HCT116 (cell line): ENCODE measurements around the gene S1PR4. TPM values are rescaled to one million over a fixed set of nuclear protein-coding genes. Genes with fewer than 3 reads are reported as not detected.

Experiments used
- ATAC-seq: fragments of 200-7000 bp; cut with Tn5 transposase; 2 replicates; pipeline ENCODE4 v1.9.1; 2020; ENCODE audit warnings: mild to moderate bottlenecking, moderate library complexity
- BruUV-seq: library from RNA; stranded (reverse); fragments of 400-500 nt; replicated peaks from 2 replicates; lab custom pipeline; 2021; lab: Mats Ljungman, UMichigan
- CTCF ChIA-PET: fragments of 300-600 bp; sonication (Branson Sonifier 250); formaldehyde crosslinking; loops from one replicate; lab custom pipeline; 2021; ENCODE audit warnings: antibody characterized with exemption; lab: Charles Lee
- POLR2A ChIA-PET: fragments of 300-600, 350-600 bp; sonication (Branson Sonifier 250); formaldehyde crosslinking; loops from one replicate; lab custom pipeline; 2021; ENCODE audit warnings: antibody characterized with exemption; lab: Charles Lee
- RAD21 ChIA-PET, 2 experiments: fragments of 300-600 bp; sonication (Branson Sonifier 250); formaldehyde crosslinking; loops; one replicate each; lab custom pipeline; 2023; ENCODE audit warnings: low total read pairs in 2 of 2; ENCODE audit not compliant: uncharacterized antibody in 2 of 2, unreplicated experiment in 2 of 2, low non-redundant PET in 1 of 2; lab: Charles Lee
- DNase-seq: peaks from one replicate; pipeline ENCODE4 v3.0.0-alpha.2; 2010; ENCODE audit warnings: low read depth, low spot score
- H2AFZ ChIP-seq: fragments of 200-600 bp; shearing (Covaris generic), sonication (generic); 2 replicates; pipeline ENCODE4 v1.6.1; 2017; ENCODE audit warnings: low read depth, mixed run types, mixed read lengths, antibody characterized with exemption, low read length; ENCODE audit not compliant: poor library complexity, severe bottlenecking
- H3K27ac ChIP-seq: 2 replicates; pipeline ENCODE4 v1.5.1; 2012; ENCODE audit warnings: low read depth, low read length
- H3K27me3 ChIP-seq: fragments of 200-600 bp; sonication (generic); 2 replicates; pipeline ENCODE4 v1.6.1; 2016; ENCODE audit warnings: mixed run types, low read length, mixed read lengths; ENCODE audit not compliant: insufficient read depth
- H3K36me3 ChIP-seq, 2 experiments: fragments of 200-500 bp in 1 of 2; fragments of 200-600 bp in 1 of 2; sonication (Bioruptor generic) in 1 of 2; sonication (generic) in 1 of 2; 2 replicates each; pipeline versions ENCODE4 v1.5.1 to v1.6.1; 2014 to 2016; ENCODE audit warnings: low read length in 2 of 2, inconsistent platforms in 1 of 2, mixed read lengths in 1 of 2, mixed run types in 1 of 2; ENCODE audit not compliant: insufficient read depth in 2 of 2, control insufficient read depth in 1 of 2
- H3K4me1 ChIP-seq, 2 experiments: fragments of 200-600 bp in 1 of 2; sonication (generic) in 1 of 2; 2 replicates each; pipeline versions ENCODE4 v1.5.1 to v1.6.1; 2012 to 2017; ENCODE audit warnings: low read length in 2 of 2, inconsistent platforms in 1 of 2, mild to moderate bottlenecking in 1 of 2, mixed read lengths in 1 of 2, mixed run types in 1 of 2, moderate library complexity in 1 of 2; ENCODE audit not compliant: insufficient read depth in 2 of 2, control insufficient read depth in 1 of 2
- H3K4me2 ChIP-seq: fragments of 200-600 bp; sonication (generic); 2 replicates; pipeline ENCODE4 v1.6.1; 2017; ENCODE audit warnings: mixed run types, low read length, mixed read lengths
- H3K4me3 ChIP-seq, 2 experiments: fragments of 200-600 bp in 1 of 2; sonication (generic) in 1 of 2; replicated peaks in 1 of 2; 2 replicates each; pipeline ENCODE4 v1.5.1; 2011 to 2016; ENCODE audit warnings: low read length in 2 of 2, control low read depth in 1 of 2, low read depth in 1 of 2, mild to moderate bottlenecking in 1 of 2, mixed read lengths in 1 of 2, mixed run types in 1 of 2
- H3K79me2 ChIP-seq: fragments of 200-600 bp; sonication (generic); 2 replicates; pipeline ENCODE4 v1.6.1; 2017; ENCODE audit warnings: mild to moderate bottlenecking, mixed run types, low read length, moderate library complexity, mixed read lengths; ENCODE audit not compliant: insufficient read depth
- H3K9ac ChIP-seq: fragments of 200-600 bp; sonication (generic); 2 replicates; pipeline ENCODE4 v1.6.1; 2016; ENCODE audit warnings: low read length, mixed read lengths
- H3K9me2 ChIP-seq: fragments of 200-600 bp; sonication (generic), shearing (Covaris generic); 2 replicates; pipeline ENCODE4 v1.6.1; 2017; ENCODE audit warnings: mixed run types, mild to moderate bottlenecking, moderate library complexity; ENCODE audit not compliant: insufficient read depth
- H3K9me3 ChIP-seq, 2 experiments: fragments of 200-500 bp in 1 of 2; fragments of 200-600 bp in 1 of 2; sonication (Bioruptor generic) in 1 of 2; sonication (generic) in 1 of 2; 2 replicates each; pipeline ENCODE4 v1.6.1; 2014 to 2017; ENCODE audit warnings: low read length in 2 of 2, mixed read lengths in 2 of 2, inconsistent platforms in 1 of 2, low read depth in 1 of 2, mild to moderate bottlenecking in 1 of 2, mixed run types in 1 of 2, moderate library complexity in 1 of 2; ENCODE audit not compliant: control insufficient read depth in 1 of 2, insufficient read depth in 1 of 2
- H4K20me1 ChIP-seq: fragments of 200-600 bp; sonication (generic), shearing (Covaris generic); 2 replicates; pipeline ENCODE4 v1.6.1; 2017; ENCODE audit warnings: mixed run types, mild to moderate bottlenecking, moderate library complexity; ENCODE audit not compliant: insufficient read depth
- CBX3 ChIP-seq: IDR thresholded peaks from 2 replicates; pipeline ENCODE4 v1.6.1; 2012; ENCODE audit warnings: low read depth
- EGR1 ChIP-seq: IDR thresholded peaks from 2 replicates; pipeline ENCODE4 v1.6.1; 2012; ENCODE audit warnings: low read depth
- ELF1 ChIP-seq: IDR thresholded peaks from 2 replicates; pipeline ENCODE4 v1.6.1; 2012; ENCODE audit warnings: low read depth, borderline replicate concordance
- EZH2 ChIP-seq: fragments of 200-600 bp; sonication (generic); IDR thresholded peaks from 2 replicates; pipeline ENCODE4 v1.6.1; 2017; ENCODE audit warnings: antibody characterized with exemption, mixed run types
- FOSL1 ChIP-seq: IDR thresholded peaks from 2 replicates; pipeline ENCODE4 v1.6.1; 2012; ENCODE audit warnings: low read depth
- JUND ChIP-seq: IDR thresholded peaks from 2 replicates; pipeline ENCODE4 v1.6.1; 2012
- POLR2A ChIP-seq: IDR thresholded peaks from 2 replicates; pipeline ENCODE4 v1.7.0; 2011; ENCODE audit warnings: borderline replicate concordance; ENCODE audit not compliant: insufficient read depth, insufficient read length; ENCODE audit errors: extremely low read depth
- RAD21 ChIP-seq: IDR thresholded peaks from 2 replicates; pipeline ENCODE4 v1.6.1; 2012; ENCODE audit warnings: low read depth, mild to moderate bottlenecking
- SIN3A ChIP-seq: IDR thresholded peaks from 2 replicates; pipeline ENCODE4 v1.6.1; 2012; ENCODE audit warnings: low read depth
- SP1 ChIP-seq: IDR thresholded peaks from 2 replicates; pipeline ENCODE4 v1.6.1; 2012; ENCODE audit warnings: low read depth
- SRF ChIP-seq: IDR thresholded peaks from 2 replicates; pipeline ENCODE4 v1.6.1; 2012; ENCODE audit warnings: low read depth
- YY1 ChIP-seq: IDR thresholded peaks from 2 replicates; pipeline ENCODE4 v1.6.1; 2011; ENCODE audit warnings: low read length, low read depth, moderate library complexity, mild to moderate bottlenecking; ENCODE audit not compliant: insufficient replicate concordance; ENCODE audit errors: extremely low read depth
- ZFX ChIP-seq: fragments of 450-650 bp; IDR thresholded peaks from 2 replicates; pipeline ENCODE4 v1.6.1; 2017
- ZNF274 ChIP-seq: fragments of 200-500 bp; sonication (Bioruptor generic); IDR thresholded peaks from 2 replicates; pipeline ENCODE4 v1.6.1; 2014; ENCODE audit warnings: mild to moderate bottlenecking, low read depth, low read length, inconsistent platforms
- intact Hi-C: fragments of 100-400 bp; cut with micrococcal nuclease; formaldehyde crosslinking; loops from 2 replicates; pipeline ENCODE4 v1.10.0; 2022
- total RNA-seq: library from RNA; stranded (reverse); gene quantifications from one replicate; pipeline ENCODE4 v1.2.1, GENCODE V29; 2021; ENCODE audit not compliant: unreplicated experiment
- TF ChIP-seq, protein P1 (sequence below), 3 experiments: fragments of 200-600 bp in 1 of 3; sonication (generic) in 1 of 3; IDR thresholded peaks in 2 of 3; conservative IDR thresholded peaks in 1 of 3; 2 replicates each; pipeline ENCODE4 v1.5.1; 2012 to 2017; ENCODE audit warnings: low read depth in 2 of 3, low read length in 2 of 3, antibody characterized with exemption in 1 of 3, borderline replicate concordance in 1 of 3, control low read depth in 1 of 3, mild to moderate bottlenecking in 1 of 3, mixed read lengths in 1 of 3, mixed run types in 1 of 3, moderate library complexity in 1 of 3; ENCODE audit not compliant: insufficient read depth in 1 of 3
- TF ChIP-seq, protein P2 (sequence below): IDR thresholded peaks from 2 replicates; pipeline ENCODE4 v1.6.1; 2011; ENCODE audit warnings: mild to moderate bottlenecking, low read length, moderate library complexity; ENCODE audit not compliant: insufficient replicate concordance; ENCODE audit errors: extremely low read depth
- TF ChIP-seq, protein P3 (sequence below): IDR thresholded peaks from 2 replicates; pipeline ENCODE4 v1.6.1; 2012

Gene S1PR4
- total RNA-seq, 1 experiment from 2014 or later, result 0.71 TPM

DNA sequence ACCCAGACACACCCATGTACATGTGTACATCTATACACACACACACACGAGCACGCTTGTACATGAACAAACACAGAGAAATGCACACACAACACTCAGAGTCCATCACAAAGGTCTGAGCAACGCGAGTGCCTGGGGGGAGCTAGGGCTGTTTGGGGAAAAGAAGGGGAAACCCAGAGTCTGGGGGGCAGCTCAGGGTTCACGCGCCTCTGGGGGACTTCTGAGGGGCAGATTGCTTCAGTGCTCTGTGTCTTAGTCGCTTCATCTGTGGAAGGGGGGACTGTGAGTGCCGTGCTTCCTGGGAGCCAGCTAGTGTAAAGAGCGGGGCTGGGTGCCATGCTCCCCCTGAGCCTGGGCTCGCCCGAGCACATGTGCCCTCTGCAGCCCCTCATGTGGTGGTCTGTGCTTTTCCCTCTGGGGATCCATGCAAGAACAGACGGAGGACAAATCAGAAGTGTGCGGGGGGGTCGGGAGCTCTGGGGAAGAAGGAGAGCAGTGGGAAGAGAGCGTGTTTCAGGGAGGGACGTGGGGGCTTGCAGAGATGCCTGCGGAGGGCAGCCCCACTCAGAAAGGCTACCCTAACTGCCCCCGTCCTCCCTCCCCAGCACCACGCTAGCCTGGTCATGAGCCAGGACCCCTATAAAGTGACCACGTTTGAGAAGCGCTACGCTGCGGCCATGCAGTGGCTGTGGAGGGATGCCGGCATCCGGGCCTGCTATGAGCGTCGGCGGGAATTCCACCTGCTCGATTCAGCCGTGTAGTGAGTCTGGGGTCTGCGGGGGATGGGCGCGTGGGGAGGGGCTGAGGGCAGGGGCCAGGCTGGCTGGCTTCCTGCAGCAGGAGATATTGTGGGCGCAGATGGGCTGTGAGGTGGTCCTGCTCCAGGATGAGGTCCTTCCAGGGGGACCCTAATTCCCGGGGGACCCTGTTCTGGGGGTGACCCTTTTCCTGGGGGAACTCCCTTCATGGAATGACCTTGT lies 28.8 kb upstream of the S1PR4 start:
- H3K27ac ChIP-seq, result no peak overlapping the region
- no peaks in the 10 kb centered on the region for H4K20me1 ChIP-seq
- peaks cover 0 to 2% of the 10 kb centered on the region in 2 experiments; a peak in 3 of 4 replicates for H3K4me1 ChIP-seq
- H2AFZ ChIP-seq, result no peak overlapping the region
- ATAC-seq, result no peak
- H3K9me3 ChIP-seq, result no peaks in the 10 kb centered on the region
- no peak for DNase-seq
- intact Hi-C loops, result no loop called here
- no TSS peak for BruUV-seq
- H3K9ac ChIP-seq, result no peak overlapping the region
- H3K4me2 ChIP-seq, result no peak overlapping the region
- CTCF ChIA-PET, result no interaction called here
- RAD21 ChIA-PET, result no interaction called here
- H3K4me3 ChIP-seq, result no peak overlapping the region
- no peaks in the 10 kb centered on the region for H3K9me2 ChIP-seq
- H3K36me3 ChIP-seq, result no peaks in the 10 kb centered on the region
- no peaks in the 10 kb centered on the region for H3K27me3 ChIP-seq
- TF ChIP-seq, protein P1, sequence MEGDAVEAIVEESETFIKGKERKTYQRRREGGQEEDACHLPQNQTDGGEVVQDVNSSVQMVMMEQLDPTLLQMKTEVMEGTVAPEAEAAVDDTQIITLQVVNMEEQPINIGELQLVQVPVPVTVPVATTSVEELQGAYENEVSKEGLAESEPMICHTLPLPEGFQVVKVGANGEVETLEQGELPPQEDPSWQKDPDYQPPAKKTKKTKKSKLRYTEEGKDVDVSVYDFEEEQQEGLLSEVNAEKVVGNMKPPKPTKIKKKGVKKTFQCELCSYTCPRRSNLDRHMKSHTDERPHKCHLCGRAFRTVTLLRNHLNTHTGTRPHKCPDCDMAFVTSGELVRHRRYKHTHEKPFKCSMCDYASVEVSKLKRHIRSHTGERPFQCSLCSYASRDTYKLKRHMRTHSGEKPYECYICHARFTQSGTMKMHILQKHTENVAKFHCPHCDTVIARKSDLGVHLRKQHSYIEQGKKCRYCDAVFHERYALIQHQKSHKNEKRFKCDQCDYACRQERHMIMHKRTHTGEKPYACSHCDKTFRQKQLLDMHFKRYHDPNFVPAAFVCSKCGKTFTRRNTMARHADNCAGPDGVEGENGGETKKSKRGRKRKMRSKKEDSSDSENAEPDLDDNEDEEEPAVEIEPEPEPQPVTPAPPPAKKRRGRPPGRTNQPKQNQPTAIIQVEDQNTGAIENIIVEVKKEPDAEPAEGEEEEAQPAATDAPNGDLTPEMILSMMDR (IDR thresholded peaks at IDR 0.05 in 2 of 3, conservative IDR thresholded peaks at IDR 0.05 in 1 of 3; ENCODE audit: borderline replicate concordance in 1 of 3, insufficient read depth in 1 of 3, low read depth in 2 of 3, low read length in 2 of 3), result no peak
- TF ChIP-seq JUND (no peak), ELF1 (no peak), ZNF274 (no peak), RAD21 (no peak), ZFX (no peak), SRF (no peak), EGR1 (no peak), FOSL1 (no peak), YY1 (no peak), CBX3 (no peak), SIN3A (no peak), EZH2 (no peak), POLR2A (no peak), SP1 (no peak)
- TF ChIP-seq, protein P2, sequence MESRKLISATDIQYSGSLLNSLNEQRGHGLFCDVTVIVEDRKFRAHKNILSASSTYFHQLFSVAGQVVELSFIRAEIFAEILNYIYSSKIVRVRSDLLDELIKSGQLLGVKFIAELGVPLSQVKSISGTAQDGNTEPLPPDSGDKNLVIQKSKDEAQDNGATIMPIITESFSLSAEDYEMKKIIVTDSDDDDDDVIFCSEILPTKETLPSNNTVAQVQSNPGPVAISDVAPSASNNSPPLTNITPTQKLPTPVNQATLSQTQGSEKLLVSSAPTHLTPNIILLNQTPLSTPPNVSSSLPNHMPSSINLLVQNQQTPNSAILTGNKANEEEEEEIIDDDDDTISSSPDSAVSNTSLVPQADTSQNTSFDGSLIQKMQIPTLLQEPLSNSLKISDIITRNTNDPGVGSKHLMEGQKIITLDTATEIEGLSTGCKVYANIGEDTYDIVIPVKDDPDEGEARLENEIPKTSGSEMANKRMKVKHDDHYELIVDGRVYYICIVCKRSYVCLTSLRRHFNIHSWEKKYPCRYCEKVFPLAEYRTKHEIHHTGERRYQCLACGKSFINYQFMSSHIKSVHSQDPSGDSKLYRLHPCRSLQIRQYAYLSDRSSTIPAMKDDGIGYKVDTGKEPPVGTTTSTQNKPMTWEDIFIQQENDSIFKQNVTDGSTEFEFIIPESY, result no peak
- TF ChIP-seq, protein P3, sequence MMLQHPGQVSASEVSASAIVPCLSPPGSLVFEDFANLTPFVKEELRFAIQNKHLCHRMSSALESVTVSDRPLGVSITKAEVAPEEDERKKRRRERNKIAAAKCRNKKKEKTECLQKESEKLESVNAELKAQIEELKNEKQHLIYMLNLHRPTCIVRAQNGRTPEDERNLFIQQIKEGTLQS, result no peak
- TF ChIP-seq, all 23 proteins: peak for 0
- H3K79me2 ChIP-seq, result no peaks in the 10 kb centered on the region
- POLR2A ChIA-PET, result no interaction called here
